VCaP (cell line): Measurements from ENCODE around the gene PIP5KL1.

Source experiments
- H3K27ac ChIP-seq: fragments of 450-650 bp; 2 replicates; pipeline ENCODE4 v1.5.1; 2017
- TF ChIP-seq, protein P1 (sequence below): fragments of 450-650 bp; conservative IDR thresholded peaks from 2 replicates; pipeline ENCODE4 v1.5.1; 2017; ENCODE audit warnings: mild to moderate bottlenecking, moderate library complexity

PIP5KL1 gene

GRCh38 chr9:127971357-127972235 is 41.0 kb upstream of the PIP5KL1 start:
- TF ChIP-seq, protein P1, sequence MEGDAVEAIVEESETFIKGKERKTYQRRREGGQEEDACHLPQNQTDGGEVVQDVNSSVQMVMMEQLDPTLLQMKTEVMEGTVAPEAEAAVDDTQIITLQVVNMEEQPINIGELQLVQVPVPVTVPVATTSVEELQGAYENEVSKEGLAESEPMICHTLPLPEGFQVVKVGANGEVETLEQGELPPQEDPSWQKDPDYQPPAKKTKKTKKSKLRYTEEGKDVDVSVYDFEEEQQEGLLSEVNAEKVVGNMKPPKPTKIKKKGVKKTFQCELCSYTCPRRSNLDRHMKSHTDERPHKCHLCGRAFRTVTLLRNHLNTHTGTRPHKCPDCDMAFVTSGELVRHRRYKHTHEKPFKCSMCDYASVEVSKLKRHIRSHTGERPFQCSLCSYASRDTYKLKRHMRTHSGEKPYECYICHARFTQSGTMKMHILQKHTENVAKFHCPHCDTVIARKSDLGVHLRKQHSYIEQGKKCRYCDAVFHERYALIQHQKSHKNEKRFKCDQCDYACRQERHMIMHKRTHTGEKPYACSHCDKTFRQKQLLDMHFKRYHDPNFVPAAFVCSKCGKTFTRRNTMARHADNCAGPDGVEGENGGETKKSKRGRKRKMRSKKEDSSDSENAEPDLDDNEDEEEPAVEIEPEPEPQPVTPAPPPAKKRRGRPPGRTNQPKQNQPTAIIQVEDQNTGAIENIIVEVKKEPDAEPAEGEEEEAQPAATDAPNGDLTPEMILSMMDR = no peak
- H3K27ac ChIP-seq = peak overlapping the region; percentile 100

- TF ChIP-seq, protein P1 = no peak
- peak overlapping the region; percentile 100 for H3K27ac ChIP-seq
Measured at GRCh38 chr9:127970401-127971313, 40.1 kb upstream of the PIP5KL1 start.

GRCh38 chr9:127968700-127969383 is 38.3 kb upstream of the PIP5KL1 start:
- peak overlapping the region; percentile 100 for H3K27ac ChIP-seq
- TF ChIP-seq, protein P1 = no peak

DNA sequence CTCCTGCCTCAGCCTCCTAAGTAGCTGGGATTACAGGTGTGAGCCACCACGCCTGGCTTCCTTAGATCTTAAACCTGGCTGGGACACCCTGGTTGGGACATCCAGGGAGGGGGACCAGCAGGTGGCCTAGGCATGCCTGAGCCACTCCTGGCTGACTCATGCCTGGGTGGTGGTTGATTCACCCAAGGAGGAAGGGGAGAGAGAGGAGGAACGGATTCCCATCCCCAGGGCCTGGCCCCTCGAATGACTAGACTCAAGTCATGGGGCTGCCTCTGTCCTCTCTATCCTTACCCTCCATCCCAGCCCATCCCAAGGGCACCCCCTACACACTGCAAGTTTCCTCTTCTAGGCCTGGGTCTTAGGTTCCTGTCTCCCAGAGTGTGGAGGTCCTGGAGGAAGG is 37.5 kb upstream of the PIP5KL1 start:
- TF ChIP-seq, protein P1 = no peak
- peak overlapping the region; percentile 100 for H3K27ac ChIP-seq

DNA sequence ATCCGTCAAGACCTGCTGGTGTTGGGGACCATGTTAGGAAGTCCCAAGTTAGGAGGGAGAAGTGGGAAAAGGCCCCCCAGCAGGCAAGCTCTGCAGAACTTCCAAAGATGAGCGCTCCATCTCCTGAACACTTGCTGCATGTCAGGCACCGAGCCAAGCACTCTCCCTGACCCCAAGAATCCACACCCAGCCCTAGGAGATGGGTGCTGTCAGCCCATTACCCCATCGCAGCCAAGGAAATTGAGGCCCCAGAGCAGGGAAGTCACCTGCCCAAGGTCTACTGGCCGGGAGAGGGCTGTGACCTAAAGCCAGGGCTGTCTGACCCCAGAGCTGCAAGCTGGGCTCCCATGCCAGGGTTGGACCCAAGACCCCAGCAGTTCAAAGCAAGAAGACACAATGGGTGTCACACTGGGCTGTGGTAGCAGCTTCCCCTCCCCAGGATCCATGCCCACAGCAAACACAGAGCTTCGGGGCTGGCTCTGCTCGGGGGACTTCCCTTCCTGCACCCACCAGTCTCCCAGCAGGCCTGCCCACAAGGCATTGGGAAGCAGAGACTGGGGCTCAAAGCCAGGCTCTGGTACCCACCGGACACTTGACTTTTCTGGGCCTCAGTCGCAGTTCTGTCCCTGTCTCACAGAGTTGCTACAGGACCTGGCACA is 36.7 kb upstream of the PIP5KL1 start:
- peak overlapping the region; percentile 100 for H3K27ac ChIP-seq
- TF ChIP-seq, protein P1 = no peak

DNA sequence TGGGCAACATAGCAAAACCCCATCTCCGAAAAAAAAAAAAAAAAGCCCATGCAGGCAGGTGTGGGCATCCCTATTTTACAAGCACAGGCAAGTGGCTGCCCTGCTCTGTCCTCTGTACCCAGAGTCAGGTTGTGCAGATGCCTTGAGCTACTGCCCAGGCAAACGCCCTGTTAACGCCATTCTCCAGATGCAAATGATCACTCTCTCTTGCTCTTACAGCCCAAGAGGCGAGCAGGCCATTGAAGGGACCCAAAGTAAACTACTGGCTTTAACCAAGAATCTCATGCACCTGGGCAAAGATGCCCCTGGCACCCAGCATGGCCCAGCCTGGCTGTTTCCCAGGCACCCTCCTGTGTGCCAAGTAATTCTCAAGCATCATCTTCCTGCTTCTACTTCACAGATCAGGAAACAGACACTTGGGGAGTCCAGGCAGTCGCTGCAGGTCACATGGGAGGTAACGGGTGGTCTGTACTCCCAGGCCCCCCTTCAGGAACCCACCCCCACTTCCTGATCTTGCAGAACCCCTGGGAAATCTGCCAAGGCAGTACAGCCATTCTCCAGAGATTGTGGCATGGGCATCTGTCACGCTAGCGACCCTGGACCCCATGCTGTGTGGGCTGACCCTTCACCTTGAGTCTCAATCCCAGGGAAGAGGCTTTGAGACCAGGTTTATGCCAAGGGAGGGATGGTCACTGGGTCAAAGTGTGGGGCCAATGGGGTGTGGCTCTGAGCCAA is 36.0 kb upstream of the PIP5KL1 start:
- peak overlapping the region; percentile 100 for H3K27ac ChIP-seq
- TF ChIP-seq, protein P1 = no peak
